ENCODE results near the gene SLC25A29. TPM values are rescaled to one million over a fixed set of nuclear protein-coding genes. Genes with fewer than 3 reads are reported as not detected.

Gene SLC25A29
- total RNA-seq, 1 donor from 2014 or later, result 7.9 TPM

Other genes with a start within 250 kb of the SLC25A29 start
- gene EVL, start 241.0 kb downstream of the SLC25A29 start, total RNA-seq (ENCODE audit: insufficient read depth, low replicate concordance), result 46.5 TPM
- not detected for gene DEGS2, start 146.8 kb downstream of the SLC25A29 start, total RNA-seq (ENCODE audit: insufficient read depth, low replicate concordance)
- 40.4 TPM for gene YY1, start 67.3 kb downstream of the SLC25A29 start, total RNA-seq (ENCODE audit: insufficient read depth, low replicate concordance)
- not detected for gene SLC25A47, start 16.9 kb upstream of the SLC25A29 start, total RNA-seq (ENCODE audit: insufficient read depth, low replicate concordance)
- gene WDR25, start 70.0 kb upstream of the SLC25A29 start, total RNA-seq (ENCODE audit: insufficient read depth, low replicate concordance), result 13.2 TPM

All from umbilical cord (tissue), 1 donor.